CD4-positive, alpha-beta T cell (primary cell): Measurements from ENCODE around the gene SSPN. TPM values are rescaled to one million over a fixed set of nuclear protein-coding genes. Genes with fewer than 3 reads are reported as not detected.

Experiments
- ATAC-seq: fragments of 200-7000 bp; cut with Tn5 transposase; one replicate; pipeline ENCODE4 v1.10.0; 2022; ENCODE audit warnings: mild to moderate bottlenecking; ENCODE audit not compliant: poor library complexity
- CTCF ChIA-PET: fragments of 350-600 bp; sonication (Branson Sonifier 250); formaldehyde crosslinking; loops from one replicate; lab custom pipeline; 2021; ENCODE audit warnings: antibody characterized with exemption, inconsistent platforms; lab: Charles Lee
- POLR2A ChIA-PET: fragments of 350-600 bp; sonication (Branson Sonifier 250); formaldehyde crosslinking; loops from one replicate; lab custom pipeline; 2021; ENCODE audit warnings: antibody characterized with exemption, inconsistent platforms; lab: Charles Lee
- DNase-seq, 14 experiments: peaks; one replicate each; pipeline ENCODE4 v3.0.0-alpha.2; 2013 to 2020; ENCODE audit warnings: mixed read lengths in 2 of 14
- H3K27ac ChIP-seq, 2 donors: one replicate each; pipeline versions ENCODE4 v1.5.1 to v1.7.0; 2013; ENCODE audit warnings: low read length in 2 of 2, low read depth in 1 of 2, mild to moderate bottlenecking in 1 of 2
- H3K27me3 ChIP-seq, 2 experiments: 1 replicate in 1 of 2; 2 replicates in 1 of 2; pipeline versions ENCODE4 v1.6.1 to v1.7.0; 2013; ENCODE audit warnings: low read length in 2 of 2, control low read depth in 1 of 2, mild to moderate bottlenecking in 1 of 2, moderate library complexity in 1 of 2; ENCODE audit not compliant: insufficient read depth in 2 of 2, control insufficient read depth in 1 of 2
- H3K36me3 ChIP-seq: one replicate; pipeline ENCODE4 v1.6.1; 2013; ENCODE audit warnings: low read length, control low read depth; ENCODE audit not compliant: insufficient read depth
- H3K4me1 ChIP-seq: one replicate; pipeline ENCODE4 v1.6.1; 2013; ENCODE audit warnings: low read length, control low read depth; ENCODE audit not compliant: insufficient read depth
- H3K4me3 ChIP-seq: one replicate; pipeline ENCODE4 v1.5.1; 2013; ENCODE audit warnings: mild to moderate bottlenecking, low read length, moderate library complexity
- H3K9me3 ChIP-seq, 2 experiments: 1 replicate in 1 of 2; 2 replicates in 1 of 2; pipeline versions ENCODE4 v1.6.1 to v1.7.0; 2013; ENCODE audit warnings: low read length in 2 of 2, mild to moderate bottlenecking in 2 of 2, control low read depth in 1 of 2, moderate library complexity in 1 of 2; ENCODE audit not compliant: control insufficient read depth in 1 of 2, insufficient read depth in 1 of 2
- H3K27ac Mint-ChIP-seq: one replicate; pipeline ENCODE4 v1.8.0; 2020; ENCODE audit warnings: mixed read lengths
- H3K27me3 Mint-ChIP-seq: one replicate; pipeline ENCODE4 v1.8.0; 2021; ENCODE audit warnings: mixed read lengths
- H3K36me3 Mint-ChIP-seq: one replicate; pipeline ENCODE4 v1.8.0; 2021; ENCODE audit warnings: low read depth, mixed read lengths
- H3K4me1 Mint-ChIP-seq: one replicate; pipeline ENCODE4 v1.8.0; 2021; ENCODE audit warnings: low read depth, mixed read lengths
- H3K4me3 Mint-ChIP-seq: one replicate; pipeline ENCODE4 v1.8.0; 2020; ENCODE audit warnings: mild to moderate bottlenecking, mixed read lengths
- H3K9me3 Mint-ChIP-seq: one replicate; pipeline ENCODE4 v1.8.0; 2020; ENCODE audit warnings: mixed read lengths
- intact Hi-C, 2 experiments: fragments of 100-400 bp; cut with DNase I in 1 of 2; cut with micrococcal nuclease in 1 of 2; formaldehyde crosslinking; loops; one replicate each; pipeline versions ENCODE4 v1.15.1 to v1.9.0; 2023 to 2025; cut with DNase I, micrococcal nuclease
- total RNA-seq, 174 experiments: library from RNA in 2 of 174; stranded (reverse) in 2 of 174; gene quantifications; one replicate each; pipeline ENCODE4 v1.2.3 and lab custom pipeline; 2021 to 2026
- TF ChIP-seq, protein P1 (sequence below): fragments of 200-600 bp; IDR thresholded peaks from one replicate; pipeline ENCODE4 v1.8.0; 2022; ENCODE audit warnings: antibody characterized with exemption, mild to moderate bottlenecking

The SSPN gene
- total RNA-seq, 2 experiments from 2014 or later = not detected

GRCh38 chr12:26172013-26172412 is 23.4 kb upstream of the SSPN start:
- no peak overlapping the region for H3K27ac Mint-ChIP-seq
- no peak overlapping the region for H3K4me3 Mint-ChIP-seq
- CTCF ChIA-PET = no interaction called here
- POLR2A ChIA-PET = no interaction called here
- no peaks in the 10 kb centered on the region for H3K9me3 Mint-ChIP-seq
- no peaks in the 10 kb centered on the region for H3K36me3 Mint-ChIP-seq
- no peaks in the 10 kb centered on the region for H3K27me3 ChIP-seq
- no peaks in the 10 kb centered on the region for H3K4me1 ChIP-seq
- no peaks in the 10 kb centered on the region for H3K4me1 Mint-ChIP-seq
- no peak overlapping the region for H3K27ac ChIP-seq
- H3K36me3 ChIP-seq = no peaks in the 10 kb centered on the region
- H3K9me3 ChIP-seq = no peaks in the 10 kb centered on the region
- TF ChIP-seq, protein P1, sequence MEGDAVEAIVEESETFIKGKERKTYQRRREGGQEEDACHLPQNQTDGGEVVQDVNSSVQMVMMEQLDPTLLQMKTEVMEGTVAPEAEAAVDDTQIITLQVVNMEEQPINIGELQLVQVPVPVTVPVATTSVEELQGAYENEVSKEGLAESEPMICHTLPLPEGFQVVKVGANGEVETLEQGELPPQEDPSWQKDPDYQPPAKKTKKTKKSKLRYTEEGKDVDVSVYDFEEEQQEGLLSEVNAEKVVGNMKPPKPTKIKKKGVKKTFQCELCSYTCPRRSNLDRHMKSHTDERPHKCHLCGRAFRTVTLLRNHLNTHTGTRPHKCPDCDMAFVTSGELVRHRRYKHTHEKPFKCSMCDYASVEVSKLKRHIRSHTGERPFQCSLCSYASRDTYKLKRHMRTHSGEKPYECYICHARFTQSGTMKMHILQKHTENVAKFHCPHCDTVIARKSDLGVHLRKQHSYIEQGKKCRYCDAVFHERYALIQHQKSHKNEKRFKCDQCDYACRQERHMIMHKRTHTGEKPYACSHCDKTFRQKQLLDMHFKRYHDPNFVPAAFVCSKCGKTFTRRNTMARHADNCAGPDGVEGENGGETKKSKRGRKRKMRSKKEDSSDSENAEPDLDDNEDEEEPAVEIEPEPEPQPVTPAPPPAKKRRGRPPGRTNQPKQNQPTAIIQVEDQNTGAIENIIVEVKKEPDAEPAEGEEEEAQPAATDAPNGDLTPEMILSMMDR = no peak
- ATAC-seq (no peak), DNase-seq (no peak)
- intact Hi-C loops = no loop called here
- H3K27me3 Mint-ChIP-seq = peaks cover 35% of the 10 kb centered on the region
- no peak overlapping the region for H3K4me3 ChIP-seq

DNA sequence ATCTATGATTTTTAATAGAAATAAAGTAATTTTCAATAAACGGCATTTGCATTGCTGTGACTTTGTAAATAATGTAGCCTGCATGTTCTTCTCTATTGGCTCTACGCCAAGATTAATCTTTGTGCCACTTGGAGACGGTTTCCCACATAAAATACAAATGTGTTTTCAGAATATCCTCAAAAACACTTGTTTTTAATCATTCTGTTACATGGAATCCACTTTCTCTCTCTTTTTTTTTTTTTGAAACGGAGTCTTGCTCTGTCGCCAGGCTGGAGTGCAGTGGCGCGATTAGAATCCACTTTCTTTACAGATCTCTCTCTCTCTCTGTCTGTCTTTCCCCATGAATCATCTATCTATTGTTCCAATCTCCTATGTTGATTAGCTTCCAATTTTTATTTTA is 22.8 kb upstream of the SSPN start:
- H3K36me3 Mint-ChIP-seq = no peaks in the 10 kb centered on the region
- CTCF ChIA-PET = no interaction called here
- POLR2A ChIA-PET = no interaction called here
- Histone ChIP-seq H3K27me3 (no peaks in the 10 kb centered on the region), H3K4me3 (no peak overlapping the region), H3K4me1 (no peaks in the 10 kb centered on the region), H3K9me3 (no peaks in the 10 kb centered on the region), H3K27ac (no peak overlapping the region), H3K36me3 (no peaks in the 10 kb centered on the region)
- DNase-seq = no peak
- H3K27ac Mint-ChIP-seq = no peak overlapping the region
- H3K9me3 Mint-ChIP-seq = no peaks in the 10 kb centered on the region
- H3K4me1 Mint-ChIP-seq = no peaks in the 10 kb centered on the region
- intact Hi-C loops = no loop called here
- H3K4me3 Mint-ChIP-seq = no peak overlapping the region
- peaks cover 30% of the 10 kb centered on the region for H3K27me3 Mint-ChIP-seq
- TF ChIP-seq, protein P1 = no peak
- no peak for ATAC-seq

DNA sequence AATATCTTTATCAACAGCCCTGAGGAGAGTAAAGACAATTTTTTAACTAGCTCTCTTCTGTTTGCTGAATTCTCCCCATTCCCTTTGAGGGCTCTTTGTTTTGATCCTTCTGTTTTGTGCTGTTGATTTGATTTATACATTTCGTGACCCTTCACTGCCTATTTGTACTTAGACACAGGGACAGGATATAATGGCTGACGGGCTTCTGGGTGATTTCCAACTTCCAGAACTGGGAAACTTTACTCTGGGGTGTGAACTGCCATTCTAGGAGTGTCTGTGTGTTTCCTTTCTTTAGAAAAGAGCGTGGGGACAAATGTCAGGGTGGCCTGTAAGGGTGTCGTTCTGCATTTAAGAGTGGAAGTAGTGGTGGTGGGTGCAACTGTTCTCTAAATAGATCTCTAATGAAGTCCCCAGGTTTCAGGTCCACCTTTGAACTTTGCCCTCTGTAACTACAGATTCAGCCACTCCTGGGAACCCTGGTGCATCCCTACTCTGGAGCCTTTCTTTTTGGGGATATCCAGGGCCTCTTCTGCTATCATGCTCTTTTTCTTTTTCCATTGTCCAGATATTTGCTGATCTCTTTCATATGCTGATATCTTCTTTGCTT is 22.3 kb upstream of the SSPN start:
- intact Hi-C loops = no loop called here
- peaks cover 27% of the 10 kb centered on the region for H3K27me3 Mint-ChIP-seq
- Histone ChIP-seq H3K4me3 (no peak overlapping the region), H3K27ac (no peak overlapping the region), H3K36me3 (no peaks in the 10 kb centered on the region), H3K4me1 (no peaks in the 10 kb centered on the region), H3K9me3 (no peaks in the 10 kb centered on the region), H3K27me3 (no peaks in the 10 kb centered on the region)
- H3K27ac Mint-ChIP-seq = no peak overlapping the region
- H3K4me3 Mint-ChIP-seq = no peak overlapping the region
- ChIA-PET POLR2A (no interaction called here), CTCF (no interaction called here)
- H3K4me1 Mint-ChIP-seq = no peaks in the 10 kb centered on the region
- DNase-seq (no peak), ATAC-seq (no peak)
- H3K9me3 Mint-ChIP-seq = no peaks in the 10 kb centered on the region
- H3K36me3 Mint-ChIP-seq = no peaks in the 10 kb centered on the region
- TF ChIP-seq, protein P1 = no peak
